COR-L47 (cell line): Measurements from ENCODE around the gene TP53TG5.

Source experiments
- DNase-seq: peaks from one replicate; lab custom pipeline; 2025; lab: John Stamatoyannopoulos, UW

The TP53TG5 gene

GRCh38 chr20:45378191-45378590 is at the start of gene TP53TG5:
TP53TG5 (minus strand) TSS chr20:45378325; CDS start chr20:45378236, 89 bp downstream.
- no peak for DNase-seq

- DNase-seq: no peak
Measured at GRCh38 chr20:45427236-45428149, 49.4 kb upstream of the TP53TG5 start.

DNA sequence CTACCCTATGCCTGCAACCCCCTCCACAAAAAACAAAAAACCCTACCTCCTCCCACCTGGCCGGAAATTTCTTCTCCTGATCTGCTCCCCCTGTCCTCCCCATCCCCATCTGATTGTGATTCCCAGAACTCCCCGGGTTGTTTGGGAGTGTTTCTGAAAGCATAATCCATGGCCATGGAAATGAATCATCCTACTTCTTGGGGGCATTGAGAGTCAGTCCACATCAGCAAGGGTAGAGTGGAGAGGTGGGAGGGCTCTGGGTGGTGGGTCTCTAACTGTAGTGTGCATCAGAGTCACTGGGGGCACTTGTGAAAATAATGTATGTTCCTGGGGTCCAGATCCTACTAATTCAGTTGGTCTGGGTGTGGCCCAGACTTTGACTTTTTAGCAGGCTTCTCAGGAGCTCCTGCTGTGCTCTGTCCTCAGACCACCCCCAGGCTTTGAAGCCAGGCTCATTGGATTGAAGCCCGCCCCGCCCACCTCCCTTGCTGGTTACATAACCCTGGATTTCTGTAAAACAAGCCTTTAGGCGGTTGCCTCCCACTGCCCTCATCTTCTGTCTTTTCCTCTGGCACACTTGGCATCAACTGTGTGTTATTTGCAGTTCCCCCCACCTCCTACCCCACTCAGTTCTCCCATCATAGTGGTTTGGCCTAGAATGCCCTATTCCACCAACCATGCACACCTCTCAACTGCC is 48.3 kb upstream of the TP53TG5 start:
- DNase-seq: no peak

- no peak for DNase-seq
Measured at GRCh38 chr20:45425561-45425960, 47.4 kb upstream of the TP53TG5 start.

DNA sequence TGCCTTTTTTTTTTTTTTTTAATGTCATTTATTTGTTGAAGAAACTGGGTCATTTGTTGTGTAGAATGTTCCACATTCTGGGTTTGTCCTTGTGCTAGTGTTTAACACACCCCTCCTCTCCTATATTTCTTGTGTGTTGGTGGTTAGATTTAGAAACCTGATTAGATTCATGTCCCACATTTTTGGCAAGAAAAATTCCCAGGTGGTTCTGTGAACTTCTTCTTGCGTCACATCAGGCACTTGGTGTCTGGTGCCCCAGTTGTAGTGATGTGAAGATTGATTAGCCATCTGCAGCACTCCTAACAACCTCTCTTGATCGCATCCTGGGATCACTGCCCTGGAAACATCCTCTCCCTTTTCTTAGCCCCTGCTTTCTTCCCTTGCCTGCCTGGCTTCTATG is 45.6 kb upstream of the TP53TG5 start:
- no peak for DNase-seq

- no peak for DNase-seq
Measured at GRCh38 chr20:45420125-45420524, 42.0 kb upstream of the TP53TG5 start.

DNA sequence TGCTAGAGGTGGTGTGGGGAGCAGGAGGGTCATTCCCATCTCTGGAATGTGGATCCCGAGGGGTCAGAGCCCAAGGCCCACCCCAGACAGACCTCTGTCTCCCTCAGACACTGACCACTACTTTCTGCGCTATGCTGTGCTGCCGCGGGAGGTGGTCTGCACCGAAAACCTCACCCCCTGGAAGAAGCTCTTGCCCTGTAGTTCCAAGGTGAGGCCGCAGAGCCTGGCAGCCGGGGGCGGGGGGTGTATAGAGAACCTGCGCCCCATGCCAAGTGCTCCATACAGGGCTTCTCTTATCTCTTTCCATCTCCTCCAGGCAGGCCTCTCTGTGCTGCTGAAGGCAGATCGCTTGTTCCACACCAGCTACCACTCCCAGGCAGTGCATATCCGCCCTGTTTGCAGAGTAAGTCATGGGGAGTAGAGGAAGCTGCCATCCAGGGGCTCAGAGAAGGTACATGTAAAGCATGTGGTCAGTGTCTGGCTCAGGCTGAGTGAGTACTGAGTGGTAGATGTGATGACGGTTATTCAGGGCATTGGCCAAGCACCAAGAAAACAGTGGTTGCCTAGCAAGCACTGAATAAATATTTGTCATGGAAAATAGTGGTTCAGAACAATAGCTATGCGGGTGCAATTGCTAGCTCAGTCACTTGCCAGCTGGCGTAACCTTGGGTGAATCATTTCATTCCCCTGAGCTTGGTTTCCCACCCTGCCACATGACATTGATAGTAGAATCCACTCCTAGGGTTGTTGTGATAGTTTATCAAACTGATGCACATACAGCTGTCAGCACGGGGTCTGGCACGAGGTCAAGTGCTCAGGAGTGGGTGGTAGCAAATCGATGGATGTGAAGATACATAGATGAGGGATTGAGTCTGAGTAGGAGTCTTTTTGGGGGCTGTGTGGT is 41.3 kb upstream of the TP53TG5 start:
- DNase-seq: peak; percentile 97

GRCh38 chr20:45416917-45417316 is 38.8 kb upstream of the TP53TG5 start:
- no peak for DNase-seq

GRCh38 chr20:45415822-45416637 is 37.9 kb upstream of the TP53TG5 start, which contains the start of gene PIGT:
PIGT (plus strand) TSS chr20:45416141; CDS start chr20:45416157, 16 bp downstream.
- DNase-seq: peak; percentile 62

- DNase-seq: no peak
Measured at GRCh38 chr20:45413479-45413878, 35.4 kb upstream of the TP53TG5 start.

DNA sequence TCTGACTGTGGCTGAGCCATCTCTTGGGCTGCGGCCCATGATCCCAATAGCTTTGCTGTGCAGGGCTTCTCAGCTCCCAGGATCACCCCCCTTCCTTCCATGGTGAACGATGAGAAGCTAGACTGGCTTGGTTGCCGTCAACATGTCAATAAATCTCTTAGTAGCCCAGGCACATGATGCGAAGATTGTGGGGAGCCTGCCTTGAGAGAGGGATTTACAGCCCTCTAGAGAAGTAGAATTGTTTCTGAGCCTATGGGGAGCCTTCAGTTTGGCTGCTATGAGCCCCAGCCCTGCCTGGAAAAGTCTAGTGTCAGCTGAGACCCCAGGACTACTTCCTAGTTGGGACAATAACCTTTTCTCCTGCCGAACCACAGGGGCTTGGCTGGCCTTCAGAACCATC is 34.5 kb upstream of the TP53TG5 start:
- no peak for DNase-seq

DNA sequence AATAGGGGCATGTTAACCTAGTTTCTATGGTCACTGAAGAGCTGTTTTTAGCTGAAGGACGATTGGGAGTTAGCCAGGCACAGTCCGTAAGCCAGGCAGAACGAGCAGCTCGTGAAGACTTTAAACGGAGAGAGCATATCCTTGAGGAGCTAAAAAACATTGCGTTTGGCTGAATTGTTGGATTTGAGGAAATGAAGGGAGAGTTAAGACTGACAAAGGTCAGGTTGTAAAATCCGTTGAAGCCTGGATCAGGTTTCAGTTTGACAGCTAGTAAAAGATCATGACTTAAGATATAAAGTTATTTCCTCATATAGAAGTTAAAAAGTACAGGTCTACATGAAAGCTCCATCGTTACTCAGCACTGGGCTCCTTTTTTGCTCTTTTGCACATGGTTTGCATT is 32.8 kb upstream of the TP53TG5 start:
- no peak for DNase-seq

- no peak for DNase-seq
Measured at GRCh38 chr20:45409521-45410272, 31.6 kb upstream of the TP53TG5 start.

DNA sequence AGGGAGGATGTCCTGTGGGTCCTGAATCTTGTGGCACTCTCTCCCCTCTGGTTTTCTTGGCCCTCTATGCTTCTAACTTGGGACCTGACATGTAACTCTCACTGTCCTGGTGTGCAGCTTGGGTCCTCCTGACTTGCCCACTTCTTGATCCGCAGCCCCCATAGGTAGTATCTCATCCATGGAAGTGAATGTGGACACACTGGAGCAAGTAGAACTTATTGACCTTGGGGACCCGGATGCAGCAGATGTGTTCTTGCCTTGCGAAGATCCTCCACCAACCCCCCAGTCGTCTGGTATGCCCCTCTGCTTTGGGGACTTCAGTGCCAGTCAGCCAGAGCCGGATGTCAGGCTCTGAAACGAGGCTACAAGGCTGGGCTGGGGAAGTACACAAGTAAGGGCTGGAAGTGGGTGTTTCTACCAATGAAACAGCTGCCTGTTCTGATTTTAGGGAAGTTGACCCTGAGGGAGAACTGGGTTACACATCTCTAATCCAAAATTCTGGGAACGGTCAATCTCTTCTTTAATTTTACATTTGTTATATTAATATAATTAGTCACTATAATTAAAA is 30.6 kb upstream of the TP53TG5 start:
- no peak for DNase-seq

DNA sequence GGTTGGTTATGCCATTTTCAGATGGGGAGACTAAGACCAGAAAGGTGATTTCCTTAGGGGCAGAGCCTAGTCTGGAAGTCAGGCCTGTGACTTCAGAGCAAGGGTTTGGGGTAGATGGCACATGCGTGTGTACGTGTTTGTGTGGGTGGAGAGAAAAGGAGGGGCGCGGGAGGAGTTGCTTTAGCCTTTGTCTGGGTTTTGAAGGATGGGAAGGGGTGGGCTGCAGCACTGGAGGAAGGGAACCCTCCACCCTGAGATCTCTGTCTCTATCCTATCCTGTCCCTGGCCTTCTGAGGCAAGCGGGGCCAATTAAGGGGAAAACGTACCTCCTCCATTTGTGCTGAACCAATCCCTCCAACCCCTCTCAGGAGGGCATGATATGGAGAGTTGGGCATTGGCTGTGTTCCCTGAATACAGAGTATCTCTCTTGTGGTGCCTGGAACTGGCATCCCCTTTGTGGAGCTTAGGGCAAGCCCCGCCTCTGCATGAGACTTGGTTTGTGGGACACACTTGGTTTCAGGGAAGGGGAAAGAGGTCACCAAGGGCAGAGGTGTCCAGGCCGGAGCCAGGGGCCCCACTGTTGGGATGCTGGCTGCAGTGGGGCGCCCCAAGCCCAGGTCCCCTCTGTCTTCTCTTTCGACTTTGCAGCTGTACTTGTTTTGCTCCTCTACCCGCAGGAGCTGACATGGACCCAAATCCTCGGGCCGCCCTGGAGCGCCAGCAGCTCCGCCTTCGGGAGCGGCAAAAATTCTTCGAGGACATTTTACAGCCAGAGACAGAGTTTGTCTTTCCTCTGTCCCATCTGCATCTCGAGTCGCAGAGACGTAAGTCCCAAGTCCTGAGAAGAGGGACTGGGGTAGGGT is 29.9 kb upstream of the TP53TG5 start, which contains the start of gene DBNDD2:
Gene DBNDD2 (plus strand): TSS at position 507 of the 863 bp plus-strand sequence. CDS start 179 bp downstream, at position 686.
- DNase-seq: no peak

- DNase-seq: peak; percentile 46
Measured at GRCh38 chr20:45407067-45407745, 29.1 kb upstream of the TP53TG5 start.

DNA sequence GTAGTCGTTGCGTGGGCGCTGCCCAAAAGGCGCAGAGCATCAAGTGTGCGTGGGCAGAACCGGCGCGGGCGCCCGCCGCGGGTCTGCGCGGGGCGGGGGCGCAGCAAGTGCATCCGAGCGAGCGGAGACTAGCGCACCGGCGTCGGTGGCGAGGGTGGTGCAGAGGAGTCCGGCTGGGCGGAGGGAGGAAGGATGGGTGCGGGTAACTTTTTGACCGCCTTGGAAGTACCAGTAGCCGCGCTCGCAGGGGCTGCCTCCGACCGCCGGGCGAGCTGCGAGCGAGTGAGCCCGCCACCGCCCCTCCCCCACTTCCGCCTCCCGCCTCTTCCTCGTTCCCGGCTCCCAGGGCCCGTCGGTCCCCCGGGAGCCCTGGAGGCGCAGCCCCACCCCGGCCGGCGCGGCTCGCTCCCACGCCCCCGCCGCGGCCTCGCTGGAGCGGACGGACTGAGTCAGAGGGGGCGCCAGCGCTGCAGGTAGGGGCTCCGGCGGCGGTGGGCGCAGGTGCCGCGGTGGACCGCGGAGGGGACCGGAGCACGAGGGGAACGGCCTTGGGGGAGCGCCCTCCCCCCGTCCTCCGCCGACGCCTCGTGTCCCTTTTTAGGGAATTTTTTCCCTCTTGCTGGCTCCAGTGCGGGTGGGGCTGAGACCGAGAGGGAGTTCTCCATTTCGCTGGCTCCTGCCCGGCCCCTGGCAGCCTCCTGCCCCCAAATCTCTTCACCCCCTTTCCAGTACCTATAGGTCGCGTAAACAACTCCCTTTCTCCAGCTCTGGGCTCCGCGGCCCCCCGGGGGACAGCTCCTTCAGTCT is 28.3 kb upstream of the TP53TG5 start:
- peak; percentile 43 for DNase-seq
